C4-2B (cell line): ENCODE results near the gene TCEA2.
A peak's percentile ranks its signal among the peaks of the same experiment; 100 is the strongest.

Experiments
- H3K27ac ChIP-seq: fragments of 450-650 bp; 2 replicates; pipeline ENCODE4 v1.5.1; 2017
- ZFX ChIP-seq: fragments of 450-650 bp; IDR thresholded peaks from 2 replicates; pipeline ENCODE4 v1.6.1; 2017
- TF ChIP-seq, protein P1 (sequence below): fragments of 450-650 bp; conservative IDR thresholded peaks from 2 replicates; pipeline ENCODE4 v1.5.1; 2017; ENCODE audit warnings: mild to moderate bottlenecking

TCEA2 gene

DNA sequence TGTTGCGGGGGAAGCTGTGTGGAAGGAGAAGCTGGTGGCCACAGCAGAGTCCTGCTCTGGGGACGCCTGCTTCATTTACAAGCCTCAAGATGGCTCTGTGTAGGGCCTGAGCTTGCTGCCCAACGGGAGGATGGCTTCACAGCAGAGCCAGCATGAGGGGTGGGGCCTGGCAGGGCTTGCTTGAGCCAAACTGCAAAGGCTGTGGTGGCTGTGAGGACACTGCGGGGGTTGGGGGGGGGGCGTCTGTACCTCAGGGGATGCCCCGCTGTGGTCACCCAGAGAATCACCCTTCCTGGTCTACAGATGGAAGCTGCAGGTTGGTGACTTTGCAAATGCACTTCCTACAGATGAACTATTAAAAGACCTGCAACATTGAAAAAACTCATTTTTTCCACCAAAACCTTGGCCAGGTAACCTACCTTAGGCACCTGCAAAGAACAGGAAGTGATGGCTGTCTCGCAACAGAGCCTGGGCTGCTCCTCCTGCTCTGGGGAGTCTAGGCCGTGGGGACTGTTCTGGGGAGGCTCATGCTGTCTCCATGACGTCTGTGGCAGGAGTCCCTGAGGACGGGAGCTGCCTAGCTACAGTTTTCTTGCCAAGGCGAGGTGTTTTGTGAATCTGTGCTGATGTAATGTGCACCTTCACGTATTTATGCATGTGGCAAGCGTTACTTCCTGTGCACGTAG lies 37.0 kb downstream of the TCEA2 start:
- no peak overlapping the region for H3K27ac ChIP-seq
- TF ChIP-seq, protein P1, sequence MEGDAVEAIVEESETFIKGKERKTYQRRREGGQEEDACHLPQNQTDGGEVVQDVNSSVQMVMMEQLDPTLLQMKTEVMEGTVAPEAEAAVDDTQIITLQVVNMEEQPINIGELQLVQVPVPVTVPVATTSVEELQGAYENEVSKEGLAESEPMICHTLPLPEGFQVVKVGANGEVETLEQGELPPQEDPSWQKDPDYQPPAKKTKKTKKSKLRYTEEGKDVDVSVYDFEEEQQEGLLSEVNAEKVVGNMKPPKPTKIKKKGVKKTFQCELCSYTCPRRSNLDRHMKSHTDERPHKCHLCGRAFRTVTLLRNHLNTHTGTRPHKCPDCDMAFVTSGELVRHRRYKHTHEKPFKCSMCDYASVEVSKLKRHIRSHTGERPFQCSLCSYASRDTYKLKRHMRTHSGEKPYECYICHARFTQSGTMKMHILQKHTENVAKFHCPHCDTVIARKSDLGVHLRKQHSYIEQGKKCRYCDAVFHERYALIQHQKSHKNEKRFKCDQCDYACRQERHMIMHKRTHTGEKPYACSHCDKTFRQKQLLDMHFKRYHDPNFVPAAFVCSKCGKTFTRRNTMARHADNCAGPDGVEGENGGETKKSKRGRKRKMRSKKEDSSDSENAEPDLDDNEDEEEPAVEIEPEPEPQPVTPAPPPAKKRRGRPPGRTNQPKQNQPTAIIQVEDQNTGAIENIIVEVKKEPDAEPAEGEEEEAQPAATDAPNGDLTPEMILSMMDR = no peak
- TF ChIP-seq ZFX = no peak

DNA sequence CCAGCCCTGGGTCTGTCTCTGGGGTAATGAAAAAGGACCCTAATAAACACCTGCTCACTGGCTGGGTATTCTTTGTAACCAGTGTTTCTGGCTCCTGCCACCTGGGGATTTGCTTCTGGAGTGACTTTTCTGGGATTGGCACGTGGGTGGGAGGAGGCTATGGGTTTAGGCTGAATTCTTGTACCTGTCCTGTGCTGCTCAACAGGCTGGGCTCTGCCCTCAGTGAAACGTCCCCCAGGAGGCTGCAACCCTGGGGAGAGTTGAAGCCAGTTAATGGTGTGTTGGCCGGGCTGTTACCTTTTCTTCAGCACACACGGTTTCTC lies 37.5 kb downstream of the TCEA2 start:
- H3K27ac ChIP-seq = no peak overlapping the region
- TF ChIP-seq ZFX = no peak
- TF ChIP-seq, protein P1 = no peak

DNA sequence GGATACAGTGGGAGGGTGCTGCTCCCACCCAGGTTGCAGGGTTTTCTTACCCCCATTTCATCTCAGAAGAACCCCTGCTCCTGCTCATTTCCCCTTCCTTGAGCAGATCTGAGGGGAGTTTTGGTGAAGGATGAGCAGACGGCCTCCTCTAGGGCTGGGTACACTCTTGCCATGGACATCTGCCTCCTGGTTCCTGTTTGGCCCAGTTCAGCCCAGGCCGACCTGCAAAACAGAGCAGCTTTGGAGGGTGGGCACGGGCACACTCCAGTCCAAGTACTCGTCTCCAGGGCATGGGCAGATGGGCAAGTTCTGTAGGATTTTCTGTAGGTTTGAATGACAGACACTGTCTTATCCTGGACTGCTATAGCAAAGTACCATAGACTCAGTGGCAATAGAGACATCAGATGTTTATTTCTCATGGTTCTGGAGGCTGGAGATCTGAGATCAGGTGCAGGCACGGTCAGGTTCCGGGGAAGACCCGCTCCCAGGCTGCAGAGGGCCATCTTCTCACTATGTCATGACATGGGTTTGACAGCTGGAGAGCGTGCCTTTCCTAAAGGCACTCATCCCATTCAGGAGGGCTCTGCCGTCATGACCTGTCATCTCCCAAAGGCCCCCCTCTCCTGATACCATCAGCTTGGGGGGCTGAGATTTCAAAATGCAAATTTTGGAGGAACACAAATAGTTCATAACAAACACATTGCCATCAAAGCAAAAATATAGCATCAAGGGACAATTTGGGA lies 38.1 kb downstream of the TCEA2 start:
- no peak overlapping the region for H3K27ac ChIP-seq
- no peak for TF ChIP-seq ZFX
- TF ChIP-seq, protein P1 = no peak

DNA sequence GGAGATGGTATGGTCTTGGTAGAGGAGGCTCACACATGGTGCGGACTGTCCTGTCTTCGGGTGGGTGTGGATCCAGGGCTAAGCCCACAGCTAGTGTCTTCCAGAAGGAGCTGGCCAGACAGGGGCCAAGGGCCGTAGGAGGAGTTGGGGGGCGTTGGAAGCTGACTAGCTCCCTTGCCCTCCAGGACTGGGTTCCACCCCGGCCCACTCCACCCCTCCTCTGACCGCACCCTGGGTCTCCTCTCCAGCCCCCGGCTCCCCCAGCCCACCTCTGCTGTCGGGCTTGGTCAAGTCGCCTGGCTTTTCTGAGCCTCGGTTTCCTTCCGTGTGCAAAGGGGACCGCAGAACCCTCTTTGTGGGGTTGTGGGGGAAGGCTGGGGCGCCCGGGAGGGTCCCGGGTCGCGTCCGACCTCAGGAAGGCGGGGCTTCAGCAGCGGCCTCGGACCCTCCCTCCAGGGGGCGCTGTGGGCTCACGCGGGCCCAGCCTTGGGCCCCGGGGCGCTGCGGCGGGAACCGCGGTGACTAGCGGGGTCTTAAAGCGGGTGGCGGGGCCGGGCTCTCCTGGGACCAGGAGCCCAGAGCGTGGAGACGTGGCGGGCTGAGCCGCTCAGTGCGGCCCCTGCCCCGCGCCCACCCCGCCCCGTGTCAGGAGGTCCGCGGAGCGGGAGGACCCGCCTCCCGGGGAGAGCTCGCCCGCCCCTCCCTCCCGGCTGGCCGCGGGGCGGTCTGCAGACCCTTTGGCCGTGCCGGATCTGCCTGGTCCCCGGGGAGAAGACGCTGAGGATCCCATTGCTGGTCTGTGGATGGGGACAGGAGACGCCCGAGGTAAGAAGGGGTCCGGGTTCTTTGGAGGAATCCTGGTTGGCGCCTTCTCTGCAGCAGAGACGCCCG lies 39.0 kb downstream of the TCEA2 start:
- TF ChIP-seq, protein P1 = peak; percentile 91
- no peak for TF ChIP-seq ZFX
- no peak overlapping the region for H3K27ac ChIP-seq

DNA sequence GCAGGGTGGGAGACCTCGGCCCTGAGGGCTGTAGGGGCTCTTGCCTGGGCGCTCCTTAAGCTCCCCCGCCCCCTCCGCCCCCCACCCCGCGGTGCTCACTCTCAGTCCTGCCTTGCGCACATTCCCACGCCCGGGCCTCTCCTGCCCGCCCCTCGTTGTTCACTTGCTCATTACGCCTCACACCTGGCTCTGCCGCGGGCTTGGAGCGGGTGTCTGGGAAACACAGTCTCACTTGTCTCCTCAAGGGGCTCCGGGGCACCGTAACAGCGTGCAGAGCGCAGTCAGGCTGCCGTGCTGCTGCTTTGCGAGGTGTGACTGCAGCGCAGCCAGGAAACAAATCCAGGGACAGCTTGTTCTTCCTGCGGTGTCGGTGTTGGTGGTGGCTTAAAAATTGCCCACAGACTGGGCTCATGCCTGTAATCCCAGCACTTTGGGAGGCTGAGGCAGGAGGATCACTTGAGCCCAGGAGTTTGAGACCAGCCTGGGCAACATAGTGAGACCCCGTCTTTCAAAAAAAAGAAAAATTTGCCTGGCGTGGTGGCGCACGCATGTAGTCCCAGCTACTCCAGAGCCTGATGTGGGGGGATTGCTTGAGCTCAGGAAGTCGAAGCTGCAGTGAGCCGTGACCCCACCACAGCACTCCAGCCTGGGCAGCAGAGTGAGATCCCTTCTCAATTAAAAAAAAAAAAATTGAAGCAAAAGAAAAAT lies 39.8 kb downstream of the TCEA2 start:
- TF ChIP-seq, protein P1 = no peak
- no peak for TF ChIP-seq ZFX
- no peak overlapping the region for H3K27ac ChIP-seq

DNA sequence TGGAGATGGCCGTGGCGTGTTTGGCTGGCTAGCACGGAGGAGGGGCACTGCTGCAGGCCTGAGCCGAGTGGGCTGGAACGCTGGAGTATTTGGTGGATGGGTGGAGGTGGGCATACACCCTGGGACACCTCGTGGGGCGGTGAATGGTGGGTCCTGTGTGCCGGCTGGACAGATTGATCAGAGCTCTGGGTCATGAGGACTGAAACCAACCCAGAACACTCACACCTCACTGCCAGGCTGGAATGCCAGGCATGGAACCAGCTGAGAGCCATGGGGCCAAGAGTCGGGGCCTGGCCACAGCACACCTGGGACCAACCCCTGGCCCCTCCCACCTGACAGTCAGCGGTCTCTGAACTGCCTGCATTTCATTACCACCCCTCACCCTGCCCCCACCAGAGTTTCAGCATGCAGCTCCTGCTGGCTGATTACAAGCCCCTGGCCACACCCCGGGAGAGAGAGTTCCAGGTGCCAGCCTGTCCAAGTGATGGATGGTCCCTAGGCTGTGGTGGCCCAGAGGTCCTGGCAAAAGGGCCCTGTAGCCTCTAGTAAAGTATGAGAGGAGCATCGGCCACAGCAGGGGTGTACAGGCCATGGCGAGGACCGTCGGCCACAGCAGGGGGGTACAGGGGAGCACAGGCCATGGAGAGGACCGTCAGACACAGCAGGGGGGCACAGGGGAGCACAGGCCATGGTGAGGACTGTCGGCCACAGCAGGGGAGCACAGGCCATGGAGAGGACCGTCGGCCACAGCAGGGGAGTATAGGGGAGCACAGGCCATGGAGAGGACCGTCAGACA lies 41.1 kb downstream of the TCEA2 start:
- no peak for TF ChIP-seq ZFX
- TF ChIP-seq, protein P1 = no peak
- no peak overlapping the region for H3K27ac ChIP-seq
